ENCODE measurements around the gene NUCKS1. TPM values are rescaled to one million over a fixed set of nuclear protein-coding genes. Genes with fewer than 3 reads are reported as not detected.

NUCKS1 gene
- total and polyA plus RNA-seq, 2 of the 8 experiments (the other 6 are each of a cell fraction or from before 2014, with no cell fraction given) = 126 to 461 TPM

- TF ChIP-seq CEBPB (IDR thresholded peaks at IDR 0.05; ENCODE audit: low read depth, low read length) (no peak), CTCF (IDR thresholded peaks at IDR 0.05; ENCODE audit: control extremely low read depth in 1 of 3, insufficient read depth in 1 of 3, low read depth in 1 of 3, low read length in 3 of 3) (no peak), CHD1 (IDR thresholded peaks at IDR 0.05; ENCODE audit: low read depth, low read length) (no peak), JUND (IDR thresholded peaks at IDR 0.05; ENCODE audit: low read length) (no peak), GABPA (IDR thresholded peaks at IDR 0.05; ENCODE audit: borderline replicate concordance, insufficient read depth, low read length) (no peak), SP1 (IDR thresholded peaks at IDR 0.05; ENCODE audit: low read depth, low read length) (no peak), ATF3 (IDR thresholded peaks at IDR 0.05; ENCODE audit: insufficient read depth, low read depth, low read length) (no peak), BCL11A (IDR thresholded peaks at IDR 0.05; ENCODE audit: low read depth in 2 of 2, low read length in 2 of 2) (no peak)
Observed at GRCh38 chr1:205709640-205710039, 40.3 kb downstream of the NUCKS1 start (continued).

Data from H1 (cell line).